ENCODE data around the gene SH3TC1.

DNA sequence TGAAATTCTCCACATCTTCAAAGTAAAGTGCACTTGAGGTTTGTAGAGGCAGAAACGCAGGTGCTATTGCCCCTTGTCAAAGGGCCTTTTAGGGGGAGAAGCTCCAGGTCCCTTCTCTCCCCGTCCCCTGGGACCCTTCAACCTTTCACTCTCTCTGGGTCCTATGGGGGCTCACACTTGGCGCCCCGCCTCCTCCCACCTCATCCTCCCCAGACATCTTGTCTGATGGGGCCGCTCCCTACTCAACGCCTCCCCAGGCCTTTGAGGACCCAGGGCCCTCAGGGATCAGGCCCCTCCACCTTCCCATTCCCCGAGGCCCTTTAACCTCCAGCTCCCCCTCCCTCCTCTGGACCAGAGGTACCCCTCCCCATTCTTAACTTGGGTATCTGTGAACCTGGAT lies 69.1 kb downstream of the SH3TC1 start:
- TF ChIP-seq EZH2phosphoT487 (IDR thresholded peaks at IDR 0.05; ENCODE audit: borderline replicate concordance) (no peak), CTCF (conservative IDR thresholded peaks at IDR 0.05; ENCODE audit: low read length) (no peak)
